Pancreas (tissue), 10 donors: ENCODE measurements around the gene TAF1B. TPM values are rescaled to one million over a fixed set of nuclear protein-coding genes. Genes with fewer than 3 reads are reported as not detected.

ENCODE experiments used
- ATAC-seq, 4 donors: fragments of 200-7000 bp; cut with Tn5 transposase; one replicate each; pipeline versions ENCODE4 v1.8.0 to v1.9.1; 2020; ENCODE audit warnings: mild to moderate bottlenecking in 4 of 4, moderate library complexity in 4 of 4
- DNase-seq, 6 donors: peaks; one replicate each; pipeline ENCODE4 v3.0.0-alpha.2; 2020
- FAIRE-seq: peaks from 2 replicates; lab custom pipeline; 2012; peaks lifted over from hg19 to GRCh38; lab: Jason Lieb, UNC
- H3K27ac ChIP-seq, 4 donors: fragments of 200-600 bp; sonication (generic); 1 replicate in 3 of 4; 2 replicates in 1 of 4; pipeline versions ENCODE4 v1.5.0 to v1.8.0; 2020
- H3K27me3 ChIP-seq, 4 donors: fragments of 200-600 bp; one replicate each; pipeline ENCODE4 v1.8.0; 2021
- H3K36me3 ChIP-seq, 3 donors: fragments of 200-600 bp; sonication (generic) in 1 of 3; one replicate each; pipeline versions ENCODE4 v1.5.0 to v1.8.0; 2020 to 2021
- H3K4me1 ChIP-seq, 3 donors: fragments of 200-600 bp; one replicate each; pipeline ENCODE4 v1.8.0; 2021
- H3K4me3 ChIP-seq, 4 donors: fragments of 200-600 bp; sonication (generic) in 2 of 4; one replicate each; pipeline versions ENCODE4 v1.5.0 to v1.8.0; 2020 to 2021
- H3K9me3 ChIP-seq, 4 donors: fragments of 200-600 bp; one replicate each; pipeline ENCODE4 v1.8.0; 2021
- WGBS, 2 donors: extraction: QIAGEN DNeasy Blood & Tissue Kit; methylation state at CpG; one replicate each; pipeline ENCODE4 v1.1.7; 2013; 5-methylcytosine and 5-hydroxymethylcytosine counted together
- intact Hi-C, 3 donors: fragments of 100-400 bp; cut with DNase I; formaldehyde crosslinking; loops; one replicate each; pipeline versions ENCODE4 v1.11.1 to v1.14.2; 2022
- polyA plus RNA-seq, 2 donors: library from polyadenylated mRNA; stranded (reverse); fragments of 200-250 nt; gene quantifications; one replicate each; pipeline ENCODE4 v1.2.3, GENCODE V29; 2013
- total RNA-seq, 6 donors: library from RNA; stranded (reverse); fragmentation: NEBNext Ultra II Directional in 4 of 6; extraction: Animal tissue kit (Norgen Biotek cat#: 25700) in 4 of 6; gene quantifications; one replicate each; pipeline versions ENCODE4 v1.2.1 to v1.2.4, GENCODE V29; 2021 to 2023
- TF ChIP-seq, protein P1 (sequence below), 4 donors: fragments of 200-600 bp; sonication (generic) in 3 of 4; IDR thresholded peaks; one replicate each; pipeline versions ENCODE4 v1.5.0 to v1.8.0; 2021; ENCODE audit warnings: antibody characterized with exemption in 4 of 4
- donor health status: healthy with polysubstance abuse.
- donor health status: DM: no; HTN: no; CAD: no; lungs with moderate emphysema.
- donor health status: DM: no; HTN: no; CAD: no.
- donor health status: control.
- donor health status: control.
- donor health status: Bipolar disorder and iron deficiency.
- donor health status: DM: yes; HTN: yes; CAD: no.
- donor health status: DM: no; HTN: no; CAD: no.
- donor health status: DM: no; HTN: no; CAD: no.
- donor health status: DM: yes; HTN: yes; CAD: no.

Gene TAF1B
- total and polyA plus RNA-seq, 8 donors: 2.3 to 11.4 (median 5.8) TPM

DNA sequence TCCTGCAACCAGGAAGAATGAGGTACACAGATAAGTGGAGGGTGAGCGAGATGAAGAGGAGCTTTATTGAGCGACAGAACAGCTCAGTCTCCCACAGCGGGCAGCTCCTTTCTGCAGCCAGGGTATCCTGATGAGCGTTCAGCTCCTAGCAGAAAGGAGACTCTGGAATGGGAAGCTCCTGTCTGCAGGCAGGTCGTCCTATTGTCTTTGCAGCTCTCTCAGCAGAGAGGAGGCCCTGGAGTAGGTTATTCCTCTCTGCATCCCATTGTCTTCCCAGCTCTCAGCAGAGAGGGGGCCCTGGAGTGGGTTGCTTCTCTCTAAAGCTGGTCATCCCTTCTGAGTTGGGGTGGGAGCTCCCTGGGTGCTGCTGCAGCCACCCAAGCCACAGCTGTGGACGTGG, 41.2 kb downstream of the TAF1B start:
- DNase-seq (no peak), FAIRE-seq (no peak), ATAC-seq (no peak)
- intact Hi-C loops: no loop called here
- no peaks in the 10 kb centered on the region for H3K4me1 ChIP-seq
- H3K9me3 ChIP-seq: no peaks in the 10 kb centered on the region
- H3K4me3 ChIP-seq: no peak overlapping the region
- TF ChIP-seq, protein P1, sequence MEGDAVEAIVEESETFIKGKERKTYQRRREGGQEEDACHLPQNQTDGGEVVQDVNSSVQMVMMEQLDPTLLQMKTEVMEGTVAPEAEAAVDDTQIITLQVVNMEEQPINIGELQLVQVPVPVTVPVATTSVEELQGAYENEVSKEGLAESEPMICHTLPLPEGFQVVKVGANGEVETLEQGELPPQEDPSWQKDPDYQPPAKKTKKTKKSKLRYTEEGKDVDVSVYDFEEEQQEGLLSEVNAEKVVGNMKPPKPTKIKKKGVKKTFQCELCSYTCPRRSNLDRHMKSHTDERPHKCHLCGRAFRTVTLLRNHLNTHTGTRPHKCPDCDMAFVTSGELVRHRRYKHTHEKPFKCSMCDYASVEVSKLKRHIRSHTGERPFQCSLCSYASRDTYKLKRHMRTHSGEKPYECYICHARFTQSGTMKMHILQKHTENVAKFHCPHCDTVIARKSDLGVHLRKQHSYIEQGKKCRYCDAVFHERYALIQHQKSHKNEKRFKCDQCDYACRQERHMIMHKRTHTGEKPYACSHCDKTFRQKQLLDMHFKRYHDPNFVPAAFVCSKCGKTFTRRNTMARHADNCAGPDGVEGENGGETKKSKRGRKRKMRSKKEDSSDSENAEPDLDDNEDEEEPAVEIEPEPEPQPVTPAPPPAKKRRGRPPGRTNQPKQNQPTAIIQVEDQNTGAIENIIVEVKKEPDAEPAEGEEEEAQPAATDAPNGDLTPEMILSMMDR (IDR thresholded peaks at IDR 0.05): no peak
- H3K27ac ChIP-seq: no peak overlapping the region
- H3K36me3 ChIP-seq: no peaks in the 10 kb centered on the region
- H3K27me3 ChIP-seq: no peaks in the 10 kb centered on the region
- 94 to 96% methylated on average over 6 of the region's 6 CpGs for WGBS, 2 donors

DNA sequence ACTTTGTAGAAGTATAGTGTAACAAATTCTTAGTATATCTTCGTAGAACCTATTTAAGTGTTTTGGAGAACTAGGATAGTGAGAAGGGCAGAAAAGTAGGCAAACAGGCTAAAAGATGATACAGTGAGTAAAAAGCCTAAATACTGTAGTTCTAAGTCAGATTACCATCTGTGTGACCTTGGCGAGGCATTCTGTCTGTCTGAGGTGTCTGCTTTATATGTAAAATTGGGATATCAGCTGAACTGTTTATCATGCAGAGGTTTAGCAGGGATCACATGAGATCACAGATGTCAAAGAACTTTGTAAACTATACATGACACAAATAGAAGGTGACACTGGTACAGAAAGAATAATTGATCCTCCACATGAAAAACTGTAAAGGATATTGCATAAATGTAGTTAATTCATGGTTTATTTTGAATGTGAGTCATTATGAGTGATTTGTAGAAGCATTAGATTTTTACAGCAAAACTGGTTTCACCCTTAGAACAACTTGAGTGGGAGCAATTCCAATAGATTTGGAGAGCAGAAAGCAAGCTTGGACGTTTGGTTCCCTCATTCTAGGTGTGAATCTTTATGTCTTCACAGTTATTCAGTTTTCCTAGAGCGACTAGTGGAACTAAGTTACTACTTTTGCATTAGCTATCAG, 41.9 kb downstream of the TAF1B start:
- 82 to 87% methylated on average over 4 of the region's 4 CpGs for WGBS, 2 donors
- Histone ChIP-seq H3K36me3 (no peaks in the 10 kb centered on the region), H3K9me3 (no peaks in the 10 kb centered on the region), H3K27me3 (no peaks in the 10 kb centered on the region), H3K4me3 (no peak overlapping the region), H3K4me1 (no peaks in the 10 kb centered on the region), H3K27ac (no peak overlapping the region)
- FAIRE-seq (no peak), DNase-seq (no peak), ATAC-seq (no peak)
- TF ChIP-seq, protein P1 (IDR thresholded peaks at IDR 0.05): no peak
- intact Hi-C loops: no loop called here

DNA sequence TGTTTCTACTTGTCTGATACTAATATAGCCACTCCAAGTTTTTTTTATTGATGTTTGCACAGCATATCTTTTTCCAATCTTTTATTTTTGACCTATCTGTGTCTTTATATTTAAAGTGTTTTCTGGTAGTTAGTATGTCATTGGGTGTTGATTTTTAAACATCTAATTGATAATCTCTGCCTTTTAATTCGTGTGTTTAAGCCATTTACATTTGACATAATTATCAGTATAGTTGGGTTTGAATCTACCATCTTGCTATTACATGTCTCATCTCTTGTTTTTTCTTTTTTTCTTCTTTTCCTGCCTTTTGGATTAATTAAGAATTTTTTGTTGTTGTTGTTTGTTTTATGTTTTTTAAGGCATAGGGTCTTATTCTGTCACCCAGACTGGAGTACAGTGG, 44.2 kb downstream of the TAF1B start:
- TF ChIP-seq, protein P1 (IDR thresholded peaks at IDR 0.05): no peak
- FAIRE-seq (no peak), DNase-seq (no peak), ATAC-seq (no peak)
- Histone ChIP-seq H3K9me3 (no peaks in the 10 kb centered on the region), H3K4me1 (no peaks in the 10 kb centered on the region), H3K27ac (no peak overlapping the region), H3K36me3 (no peaks in the 10 kb centered on the region), H3K4me3 (no peak overlapping the region), H3K27me3 (no peaks in the 10 kb centered on the region)
- WGBS, 2 donors: 90 to 98% methylated on average over 1 of the region's 1 CpG
- intact Hi-C loops: no loop called here

DNA sequence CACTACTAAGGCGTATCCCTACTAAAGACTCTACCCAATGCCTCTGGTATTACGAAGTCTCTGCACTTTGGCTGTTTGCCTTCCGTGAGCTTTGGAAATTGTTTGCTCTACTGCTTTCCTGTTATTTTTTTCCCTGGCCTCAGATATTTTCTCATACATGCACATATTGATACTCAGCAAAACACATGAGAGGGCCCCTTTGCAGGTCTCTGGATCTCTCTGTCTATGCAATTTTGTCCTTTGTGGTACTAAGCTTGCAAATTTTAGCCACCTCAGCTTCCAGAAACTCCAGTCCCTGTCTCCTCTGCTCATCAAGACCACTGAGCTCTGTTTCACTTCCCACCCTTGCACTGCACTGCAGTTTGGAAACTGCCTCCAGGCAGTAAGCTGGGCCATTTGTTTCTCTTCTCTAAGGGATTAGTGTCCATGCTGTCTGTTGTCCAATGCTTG, 46.6 kb downstream of the TAF1B start:
- no peak overlapping the region for H3K4me3 ChIP-seq
- TF ChIP-seq, protein P1 (IDR thresholded peaks at IDR 0.05): no peak
- no peak for FAIRE-seq

DNA sequence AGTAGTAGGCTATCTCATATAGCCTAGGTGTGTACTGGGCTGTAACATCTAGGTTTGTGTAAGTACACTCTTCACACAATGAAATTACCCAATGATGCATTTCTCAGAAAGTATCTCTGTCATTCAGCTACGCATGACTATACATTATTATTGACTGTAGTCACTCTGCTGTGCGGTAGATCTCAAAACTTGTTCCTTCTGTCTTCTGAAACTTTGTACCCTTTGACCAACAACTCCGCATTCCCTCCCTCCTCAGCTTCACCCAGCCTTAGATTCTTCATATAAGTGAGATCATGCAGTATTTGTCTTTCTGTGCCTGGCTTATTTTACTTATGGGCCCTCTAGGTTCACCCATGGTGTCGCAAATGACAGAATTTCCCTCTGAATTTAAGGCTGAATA, 49.0 kb downstream of the TAF1B start:
- no peak overlapping the region for H3K27ac ChIP-seq
- no peaks in the 10 kb centered on the region for H3K36me3 ChIP-seq
- intact Hi-C loops: no loop called here
- peaks cover 5 to 9% (median 7%) of the 10 kb centered on the region in 3 donors for H3K4me1 ChIP-seq
- FAIRE-seq (no peak), ATAC-seq (no peak), DNase-seq (no peak)
- no peaks in the 10 kb centered on the region for H3K27me3 ChIP-seq
- 96 to 99% methylated on average over 4 of the region's 4 CpGs for WGBS, 2 donors
- no peak overlapping the region for H3K4me3 ChIP-seq
- TF ChIP-seq, protein P1 (IDR thresholded peaks at IDR 0.05): no peak
- H3K9me3 ChIP-seq: no peaks in the 10 kb centered on the region

More for the DNA sequence above, 46.6 kb downstream of the TAF1B start:
- H3K27me3 ChIP-seq: no peaks in the 10 kb centered on the region
- WGBS, 2 donors: 13 to 14% methylated on average over 3 of the region's 3 CpGs
- ATAC-seq (peak in 2 of 4 donors; percentile 31 to 38), DNase-seq (no peak)
- intact Hi-C loops: no loop called here
- no peak overlapping the region for H3K27ac ChIP-seq
- H3K9me3 ChIP-seq: no peaks in the 10 kb centered on the region
- H3K4me1 ChIP-seq: no peaks in the 10 kb centered on the region
- H3K36me3 ChIP-seq: no peaks in the 10 kb centered on the region
